ENCODE measurements around the gene MT1E.
"Not testable (repeated sequence)": the region's sequence is repeated elsewhere in the genome, so short reads cannot be mapped to it uniquely, and the experiment has no call there.

MT1E gene

DNA sequence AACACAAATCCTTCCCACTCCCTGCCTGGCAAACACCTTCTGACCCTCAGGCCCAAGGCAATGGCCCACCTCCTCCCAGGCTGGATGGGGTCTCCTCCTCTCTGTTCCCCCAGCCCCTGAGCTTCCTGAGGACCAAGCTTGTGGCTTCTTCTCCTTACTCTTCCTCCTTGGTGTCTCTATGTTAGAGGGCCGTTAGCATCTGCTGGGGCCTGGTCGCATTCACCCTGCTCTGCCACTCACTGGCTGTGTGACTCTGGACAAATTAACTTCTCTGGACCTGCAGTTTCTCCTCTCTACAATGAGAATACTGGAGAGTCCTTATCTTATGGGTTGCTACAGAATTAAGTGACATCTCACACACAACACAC, 17.9 kb upstream of the MT1E start:
- no peak for DNase-seq

DNA sequence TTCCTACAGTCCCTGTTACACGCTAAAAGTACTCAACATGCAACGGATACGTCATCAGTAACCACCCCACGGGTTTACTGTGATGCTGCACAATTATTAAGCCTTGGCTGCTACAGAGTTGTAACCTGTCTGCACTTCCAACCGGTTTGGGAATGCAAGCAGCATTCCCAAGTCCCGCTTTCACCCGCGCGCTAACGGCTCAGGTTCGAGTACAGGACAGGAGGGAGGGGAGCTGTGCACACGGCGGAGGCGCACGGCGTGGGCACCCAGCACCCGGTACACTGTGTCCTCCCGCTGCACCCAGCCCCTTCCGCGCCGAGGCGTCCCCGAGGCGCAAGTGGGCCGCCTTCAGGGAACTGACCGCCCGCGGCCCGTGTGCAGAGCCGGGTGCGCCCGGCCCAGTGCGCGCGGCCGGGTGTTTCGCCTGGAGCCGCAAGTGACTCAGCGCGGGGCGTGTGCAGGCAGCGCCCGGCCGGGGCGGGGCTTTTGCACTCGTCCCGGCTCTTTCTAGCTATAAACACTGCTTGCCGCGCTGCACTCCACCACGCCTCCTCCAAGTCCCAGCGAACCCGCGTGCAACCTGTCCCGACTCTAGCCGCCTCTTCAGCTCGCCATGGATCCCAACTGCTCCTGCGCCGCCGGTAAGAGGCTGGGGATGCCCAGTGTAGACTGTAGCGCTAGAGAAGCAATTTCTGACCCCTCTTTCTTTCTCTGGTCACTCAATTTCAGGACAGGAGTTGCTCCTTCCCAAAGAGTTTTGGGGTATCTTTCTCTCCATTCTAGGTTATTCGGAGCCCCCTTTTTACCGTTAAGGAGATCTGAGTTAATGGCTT, 17.3 kb upstream of the MT1E start, which contains the start of gene MT2A:
MT2A (plus strand) TSS at position 542 of the 833 bp plus-strand sequence; CDS start at position 614, 72 bp downstream.
- peak; percentile 84 to 87 for DNase-seq

DNA sequence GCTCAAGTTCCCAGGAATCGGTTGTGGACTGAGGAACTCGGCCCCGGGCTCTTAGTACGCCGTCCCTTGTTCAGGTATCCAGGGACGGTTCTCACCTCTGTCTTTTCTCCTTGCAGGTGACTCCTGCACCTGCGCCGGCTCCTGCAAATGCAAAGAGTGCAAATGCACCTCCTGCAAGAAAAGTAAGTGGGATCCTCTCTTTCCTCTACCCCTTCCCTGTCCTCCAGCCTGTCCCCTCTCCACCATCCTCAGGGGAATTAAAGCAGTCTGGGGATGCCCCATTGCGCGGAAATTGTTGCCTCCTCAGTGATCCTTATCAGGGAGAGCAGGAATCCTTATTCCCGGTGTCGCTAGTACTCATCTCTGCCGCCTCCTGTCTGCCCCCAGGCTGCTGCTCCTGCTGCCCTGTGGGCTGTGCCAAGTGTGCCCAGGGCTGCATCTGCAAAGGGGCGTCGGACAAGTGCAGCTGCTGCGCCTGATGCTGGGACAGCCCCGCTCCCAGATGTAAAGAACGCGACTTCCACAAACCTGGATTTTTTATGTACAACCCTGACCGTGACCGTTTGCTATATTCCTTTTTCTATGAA, 16.6 kb upstream of the MT1E start:
- no peak for DNase-seq

DNA sequence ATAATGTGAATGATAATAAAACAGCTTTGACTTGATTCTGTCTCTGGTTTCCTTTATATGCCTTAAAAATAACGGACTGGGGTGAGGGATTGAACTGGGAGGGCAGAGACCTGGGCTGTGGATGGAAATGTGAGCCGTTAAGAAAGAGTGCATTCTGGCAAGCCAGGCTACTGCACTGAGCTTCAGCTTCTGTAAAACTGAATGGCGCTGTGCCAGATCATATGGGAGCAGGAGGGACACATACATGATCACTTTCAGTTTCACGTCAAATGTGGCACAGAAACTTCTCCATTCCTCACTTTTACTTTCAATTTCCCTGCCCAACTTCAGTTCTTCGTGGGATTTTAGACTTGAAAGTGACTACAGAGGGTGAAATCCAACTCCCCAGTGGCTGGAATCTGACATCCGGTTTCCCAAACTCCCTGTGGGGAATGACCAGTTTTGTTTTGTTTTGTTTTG, 16.1 kb upstream of the MT1E start:
- DNase-seq: peak; percentile 69 to 75

DNA sequence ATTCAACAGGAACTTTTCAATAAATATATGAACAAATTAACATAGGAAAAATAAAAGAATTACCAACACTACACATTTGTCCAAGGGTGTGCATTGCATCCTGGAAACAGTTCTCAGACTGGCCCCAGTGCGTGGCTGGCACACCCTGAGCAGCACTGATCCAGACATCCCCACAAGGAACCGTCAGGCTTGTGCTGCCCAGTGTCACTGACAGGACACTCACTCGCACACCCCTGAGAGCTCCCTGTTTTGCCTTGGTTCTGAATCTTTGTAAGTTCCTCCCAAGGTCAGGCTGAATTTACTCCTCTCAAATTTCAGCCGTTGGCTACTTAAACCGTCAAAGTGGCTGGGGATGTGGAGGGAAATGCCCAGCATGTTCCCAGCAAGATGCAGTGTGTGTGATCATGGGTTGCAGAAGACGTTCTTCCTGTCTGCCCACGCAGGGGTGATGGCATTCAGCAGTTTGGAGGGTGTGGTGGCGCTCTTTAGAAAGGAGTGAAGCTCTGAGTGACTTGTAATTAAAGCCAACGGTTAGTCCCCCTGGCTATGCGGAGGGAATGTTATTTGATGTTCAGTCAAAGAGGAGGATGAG, 15.5 kb upstream of the MT1E start:
- peak; percentile 59 to 69 for DNase-seq

DNA sequence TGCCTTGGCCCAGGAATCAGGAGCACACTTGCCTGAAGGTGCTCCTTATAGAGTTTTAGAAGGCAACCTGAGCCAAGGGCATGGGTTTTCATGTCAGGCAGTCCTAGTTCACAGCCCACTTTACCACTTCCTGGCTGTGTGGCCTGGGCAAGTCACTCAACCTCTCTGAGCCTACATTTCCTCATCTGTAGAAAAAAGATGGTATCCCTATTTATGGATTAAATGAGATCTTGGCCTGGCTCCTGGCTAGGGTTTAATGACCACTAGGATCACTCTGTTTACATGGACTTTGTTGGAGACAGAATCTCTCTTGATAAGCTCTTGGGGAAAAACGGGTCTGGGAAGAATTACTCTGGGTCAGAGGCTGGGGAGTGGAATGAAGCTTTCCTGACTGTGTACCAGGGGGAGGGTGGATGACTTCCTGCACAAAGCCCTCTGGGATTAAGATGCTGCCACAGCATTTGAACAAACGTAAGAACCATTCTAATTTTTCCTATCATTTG, 14.9 kb upstream of the MT1E start:
- no peak for DNase-seq

DNA sequence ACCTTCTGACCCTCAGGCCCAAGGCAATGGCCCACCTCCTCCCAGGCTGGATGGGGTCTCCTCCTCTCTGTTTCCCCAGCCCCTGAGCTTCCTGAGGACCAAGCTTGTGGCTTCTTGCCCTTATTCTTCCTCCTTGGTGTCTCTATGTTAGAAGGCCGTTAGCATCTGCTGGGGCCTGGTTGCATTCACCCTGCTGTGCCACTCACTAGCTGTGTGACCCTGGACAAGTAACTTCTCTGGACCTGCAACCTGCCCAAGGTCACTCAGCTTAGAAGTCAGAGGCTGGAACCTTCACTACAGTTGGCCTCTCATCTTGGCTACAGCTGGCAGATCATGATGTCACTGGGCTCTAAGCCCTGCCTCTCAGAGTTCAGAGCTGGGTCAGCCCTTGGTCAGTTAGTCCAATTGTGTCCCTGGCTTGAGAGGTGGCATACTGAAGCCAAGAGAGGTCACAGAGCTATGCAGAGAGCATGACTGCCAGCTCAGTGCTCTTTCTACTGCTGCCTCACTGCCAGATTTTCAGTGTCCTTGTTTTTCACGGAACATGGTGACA, 14.2 kb upstream of the MT1E start:
- DNase-seq: no peak

DNA sequence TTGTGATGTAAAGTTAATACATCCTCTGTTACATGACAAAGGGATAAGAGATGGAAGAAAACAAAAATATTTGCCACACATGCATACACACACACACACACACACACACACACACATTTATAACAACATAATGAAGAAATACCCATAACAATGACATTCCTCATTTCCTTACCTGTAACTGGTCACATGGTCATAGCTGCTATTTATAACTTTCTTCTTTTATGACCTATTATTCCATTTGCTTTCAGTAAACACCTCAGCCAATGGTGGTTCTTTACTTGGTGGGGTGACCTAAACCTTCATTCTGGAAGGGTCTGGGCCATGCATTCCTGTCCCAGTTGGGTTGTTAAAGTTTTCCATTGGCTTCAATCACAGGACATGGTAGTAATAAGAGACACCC, 11.9 kb upstream of the MT1E start:
- DNase-seq: no peak

DNA sequence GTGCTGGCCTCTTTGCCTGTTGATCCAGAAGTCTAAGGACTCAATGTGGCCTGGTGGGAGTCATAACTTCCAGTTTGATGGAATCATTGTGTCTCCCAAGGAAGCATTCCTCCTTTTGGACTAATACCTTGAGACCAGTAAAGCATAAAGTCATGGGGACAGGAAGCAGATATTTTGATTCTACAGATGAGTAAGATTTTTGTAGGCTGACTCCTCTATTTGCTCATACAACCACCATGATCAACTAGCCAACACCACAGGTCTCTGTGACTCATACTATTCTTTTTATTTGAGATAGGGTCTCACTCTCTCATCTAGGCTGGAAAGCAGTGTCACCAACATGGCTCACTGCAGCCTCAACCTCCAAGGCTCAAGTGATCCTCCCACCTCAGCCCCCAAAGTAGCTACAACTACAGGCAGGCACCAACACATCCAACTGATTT, 11.0 kb upstream of the MT1E start:
- no peak for DNase-seq

DNA sequence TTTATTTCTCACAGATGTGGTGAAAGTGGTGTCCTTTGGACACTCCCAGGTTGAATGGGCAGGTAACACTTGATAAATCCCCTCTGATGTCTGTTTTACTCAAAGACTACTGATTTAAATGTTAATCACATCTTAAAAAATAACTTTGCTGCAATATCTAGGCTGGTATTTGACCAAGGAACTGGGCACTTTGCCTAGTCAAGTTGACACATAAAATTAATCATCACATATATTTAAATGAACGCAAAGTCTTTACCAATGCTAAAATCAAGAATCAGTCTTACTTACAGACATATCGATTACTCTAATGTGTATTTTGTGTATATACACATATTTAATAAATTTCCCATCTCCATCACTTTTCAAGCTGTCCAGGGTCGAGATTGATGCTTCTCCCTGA, 10.2 kb upstream of the MT1E start:
- DNase-seq: no peak

DNA sequence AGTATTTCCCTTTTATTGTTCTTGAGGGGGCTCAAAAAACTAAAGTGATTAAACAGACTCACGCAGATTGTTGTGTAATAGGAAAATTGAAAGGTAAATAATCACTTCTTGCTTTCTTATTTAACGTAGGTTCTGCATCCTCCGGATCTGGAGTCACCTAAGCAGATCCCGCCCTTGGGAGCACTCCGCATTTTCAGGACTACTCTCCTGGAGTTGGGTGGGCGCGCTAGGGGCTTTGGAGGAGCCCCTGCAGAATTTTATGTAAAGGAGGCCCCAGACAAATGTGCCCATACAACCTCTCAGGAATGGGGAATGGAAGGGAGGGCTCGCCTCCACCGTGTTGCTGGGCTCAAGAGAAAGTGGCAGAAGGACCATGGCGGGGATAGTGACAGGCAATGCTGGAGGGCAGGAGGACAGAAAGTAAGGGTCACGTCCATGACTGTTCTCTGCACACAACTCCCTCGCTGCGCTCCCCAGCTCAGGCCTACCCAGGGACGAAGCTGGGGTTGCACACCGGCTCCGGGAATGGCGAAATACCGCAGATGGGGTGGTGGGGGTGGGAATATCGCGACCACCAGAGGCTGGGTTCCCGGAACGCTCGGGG, 8.9 kb upstream of the MT1E start:
- DNase-seq: no peak

DNA sequence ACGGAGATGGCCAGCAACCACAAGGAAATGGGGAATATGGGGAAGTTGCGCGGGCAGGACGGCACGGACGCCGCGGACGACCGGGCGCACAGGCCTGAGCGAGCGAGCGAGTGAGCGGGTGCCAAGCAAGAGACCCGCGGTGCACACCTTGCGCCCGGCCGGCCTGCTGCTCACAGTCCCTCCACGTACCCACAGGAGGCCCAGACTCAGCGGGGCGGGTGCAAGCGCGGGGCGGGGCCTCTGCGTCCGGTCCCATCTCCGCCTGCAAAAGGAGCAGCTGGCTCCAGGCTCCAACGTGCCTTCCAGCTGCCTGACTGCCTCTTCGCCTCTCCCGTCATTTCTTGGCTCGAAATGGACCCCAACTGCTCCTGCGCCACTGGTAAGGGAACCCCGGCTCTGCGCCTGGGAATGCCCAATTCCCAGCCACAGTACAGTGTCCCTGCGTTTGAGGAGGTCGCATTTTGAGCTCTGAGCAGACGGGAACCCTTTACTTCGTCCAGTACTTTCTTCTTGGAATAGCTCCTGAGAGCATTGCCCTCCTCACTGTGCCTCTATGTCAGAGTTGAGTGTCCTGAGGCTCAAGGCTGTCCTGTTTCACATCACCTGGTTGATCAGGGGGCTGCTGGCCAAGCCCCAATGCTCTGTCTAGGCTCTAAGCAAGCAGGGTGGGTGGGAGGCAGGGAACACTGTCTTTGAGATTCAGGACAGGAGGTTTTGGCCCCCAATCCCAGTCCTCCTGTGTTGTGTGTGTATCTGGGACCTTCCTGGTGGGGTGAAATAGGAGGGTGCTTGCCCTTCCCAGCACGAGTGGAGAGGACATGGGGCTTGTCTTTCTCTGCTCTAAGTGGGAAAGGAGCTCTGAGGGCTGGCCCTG, 8.1 kb upstream of the MT1E start:
- peak in 1 of 2 donors; percentile 55 for DNase-seq

DNA sequence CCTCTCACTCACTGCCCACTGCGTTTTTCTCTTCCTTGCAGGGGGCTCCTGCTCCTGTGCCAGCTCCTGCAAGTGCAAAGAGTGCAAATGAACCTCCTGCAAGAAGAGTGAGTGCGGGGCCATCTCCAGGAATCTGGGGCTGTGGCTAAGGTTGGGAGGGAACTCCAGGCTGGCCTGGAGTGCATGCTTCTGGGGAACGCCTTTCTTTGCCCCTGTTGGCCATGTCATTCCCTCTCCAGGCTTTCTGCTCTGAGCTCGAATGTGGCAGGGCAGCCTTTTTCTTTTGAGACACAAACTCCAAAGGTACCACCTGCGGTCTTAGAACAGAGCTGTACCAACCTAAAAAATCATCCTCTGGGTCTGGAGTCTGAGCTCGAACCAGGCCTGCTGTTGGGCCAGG, 7.4 kb upstream of the MT1E start:
- no peak for DNase-seq

DNA sequence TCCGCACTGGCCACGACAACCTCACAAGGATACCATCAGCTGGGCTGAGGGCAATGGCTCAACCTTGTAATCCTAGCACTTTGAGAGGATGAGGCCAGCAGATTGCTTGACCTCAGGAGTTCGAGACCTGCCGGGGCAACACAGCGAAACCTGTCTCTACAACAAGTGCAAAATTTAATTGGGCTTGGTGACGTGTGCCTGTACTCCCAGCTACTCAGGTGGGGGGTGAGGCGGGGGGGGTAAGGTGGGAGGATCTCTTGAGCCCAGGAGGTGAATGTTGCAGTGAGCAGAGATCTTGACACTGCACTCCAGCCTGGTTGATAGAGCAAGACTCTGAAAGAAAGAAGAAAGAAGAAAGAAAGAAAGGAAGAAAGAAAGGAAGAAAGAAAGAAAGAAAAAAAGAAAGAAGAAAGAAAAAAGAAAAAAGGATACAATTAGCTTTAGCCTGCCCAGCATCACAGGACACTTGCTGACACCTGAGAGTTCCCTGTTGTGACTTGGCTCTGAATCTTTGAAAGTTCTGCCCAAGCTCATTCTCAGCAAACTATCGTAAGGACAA, 5.2 kb upstream of the MT1E start:
- DNase-seq: no peak

DNA sequence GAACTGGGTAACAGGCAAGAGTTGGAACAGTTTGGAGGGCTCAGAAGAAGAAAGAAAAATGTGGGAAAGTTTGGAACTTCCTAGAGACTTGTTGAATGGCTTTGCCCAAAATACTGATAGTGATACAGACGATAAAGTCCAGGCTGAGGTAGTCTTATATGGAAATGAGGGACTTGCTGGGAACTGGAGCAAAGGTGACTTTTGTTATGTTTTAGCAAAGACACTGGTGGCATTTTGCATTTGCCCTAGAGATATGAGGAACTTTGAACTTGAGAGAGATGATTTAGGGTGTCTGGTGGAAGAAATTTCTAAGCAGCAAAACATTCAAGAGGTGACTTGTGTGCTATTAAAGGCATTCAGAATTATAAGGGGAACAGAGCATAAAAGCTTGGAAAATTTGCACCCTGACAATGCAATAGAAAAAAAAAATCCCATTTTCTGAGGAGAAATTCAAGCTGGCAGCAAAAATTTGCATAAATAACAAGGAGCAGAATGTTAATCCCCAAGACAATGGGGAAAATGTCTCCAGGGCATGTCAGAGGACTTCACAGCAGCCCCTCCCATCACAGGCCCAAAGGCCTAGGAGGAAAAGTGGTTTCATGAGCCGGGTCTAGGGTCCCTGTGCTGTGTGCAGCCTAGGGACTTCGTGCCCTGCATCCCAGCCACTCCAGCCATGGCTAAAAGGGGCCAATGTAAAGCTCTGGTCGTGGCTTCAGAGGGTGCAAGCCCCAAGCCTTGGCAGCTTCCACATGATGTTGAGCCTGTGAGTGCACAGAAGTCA, 3.7 kb upstream of the MT1E start:
- not testable (repeated sequence) for DNase-seq

DNA sequence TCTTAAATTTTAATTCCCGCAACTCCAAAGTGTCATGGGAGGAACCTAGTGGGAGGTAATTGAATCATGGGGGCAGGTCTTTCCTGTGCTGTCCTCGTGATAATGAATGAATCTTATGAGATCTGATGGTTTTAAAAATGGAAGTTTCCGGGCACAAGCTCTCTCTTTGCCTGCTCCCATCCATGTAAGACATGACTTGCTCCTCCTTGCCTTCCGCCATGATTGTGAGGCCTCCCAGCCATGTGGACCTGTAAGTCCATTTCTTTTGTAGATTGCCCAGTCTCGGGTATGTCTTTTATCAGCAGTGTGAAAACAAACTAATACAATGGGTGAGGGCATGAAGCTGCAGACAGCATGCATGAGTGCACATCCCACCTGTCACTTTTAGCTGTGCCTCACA, 2.4 kb upstream of the MT1E start:
- not testable (repeated sequence) for DNase-seq

DNA sequence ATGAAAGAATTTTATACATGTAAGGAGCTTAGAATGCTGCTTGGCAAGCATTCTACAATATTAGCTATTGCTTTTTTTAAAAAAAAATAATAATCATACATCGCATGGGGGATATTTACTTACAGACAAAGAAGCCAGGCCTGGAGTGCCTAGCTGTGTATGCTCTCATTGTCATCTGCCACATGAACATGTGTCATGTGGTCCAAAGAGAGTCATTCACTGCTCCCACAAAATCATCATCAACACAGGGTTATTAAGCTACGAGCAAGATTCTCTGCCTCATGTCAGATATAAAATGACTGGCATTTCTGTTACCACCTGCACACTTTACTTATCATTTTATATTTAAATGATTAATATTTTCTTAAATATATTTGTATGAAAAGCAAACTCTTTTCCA, 1.9 kb upstream of the MT1E start:
- no peak for DNase-seq

DNA sequence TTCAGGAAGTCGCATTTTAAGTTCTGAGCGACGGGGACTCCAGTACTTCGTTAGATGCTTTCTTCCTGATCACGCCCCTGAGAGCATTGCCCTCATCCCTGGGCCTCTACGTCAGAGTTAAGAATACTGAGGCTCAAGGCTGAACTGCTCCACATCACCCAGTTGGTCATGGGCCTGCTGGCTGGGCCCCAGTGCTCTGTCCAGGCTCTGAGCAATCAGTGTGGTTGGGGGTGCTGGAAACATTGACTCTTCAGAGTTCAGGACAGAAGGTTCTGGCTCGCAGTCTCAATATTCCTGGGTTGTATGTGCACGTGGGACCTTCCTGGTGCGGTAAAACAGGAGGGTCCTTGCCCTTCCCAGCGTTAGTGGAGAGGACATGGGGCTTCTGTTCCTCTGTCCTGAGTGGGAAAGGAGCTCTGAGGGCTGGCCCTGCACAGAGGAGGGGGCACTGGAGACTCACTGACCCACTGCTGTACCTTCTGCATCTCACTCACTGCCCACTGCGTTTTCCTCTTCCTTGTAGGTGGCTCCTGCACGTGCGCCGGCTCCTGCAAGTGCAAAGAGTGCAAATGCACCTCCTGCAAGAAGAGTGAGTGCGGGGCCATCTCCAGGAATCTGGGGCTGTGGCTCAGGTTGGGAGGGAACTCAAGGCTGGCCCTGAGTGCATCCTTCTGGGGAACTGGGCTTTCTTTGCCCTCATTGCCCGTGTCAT, 518 bp downstream of the MT1E start:
- no peak for DNase-seq

DNA sequence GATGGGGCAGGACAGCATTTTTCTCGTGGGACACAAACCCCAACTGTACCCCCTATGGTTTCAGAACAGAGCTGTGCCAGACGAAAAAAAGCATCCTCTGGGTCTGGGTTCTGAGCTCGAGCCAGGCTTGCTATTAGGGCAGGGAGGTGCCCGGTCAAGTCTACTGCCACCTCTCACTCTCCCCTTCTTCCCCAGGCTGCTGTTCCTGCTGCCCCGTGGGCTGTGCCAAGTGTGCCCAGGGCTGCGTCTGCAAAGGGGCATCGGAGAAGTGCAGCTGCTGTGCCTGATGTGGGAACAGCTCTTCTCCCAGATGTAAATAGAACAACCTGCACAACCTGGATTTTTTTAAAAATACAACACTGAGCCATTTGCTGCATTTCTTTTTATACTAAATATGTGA, 1.1 kb downstream of the MT1E start:
- no peak for DNase-seq

All from stimulated activated CD4-positive, alpha-beta T cell treated with anti-CD3 and anti-CD28 coated beads, Interleukin-2, amount 100 ng/mL, for 48 hours (primary cell).